NCI-H226 (cell line): ENCODE measurements around the gene SHISAL1.

Experiments used
- DNase-seq: peaks from one replicate; pipeline ENCODE4 v3.0.0-alpha.2; 2015

Gene SHISAL1

GRCh38 chr22:44276041-44276440 lies 36.7 kb downstream of the SHISAL1 start:
- DNase-seq = no peak

GRCh38 chr22:44275631-44275995 lies 37.1 kb downstream of the SHISAL1 start:
- DNase-seq = no peak

DNA sequence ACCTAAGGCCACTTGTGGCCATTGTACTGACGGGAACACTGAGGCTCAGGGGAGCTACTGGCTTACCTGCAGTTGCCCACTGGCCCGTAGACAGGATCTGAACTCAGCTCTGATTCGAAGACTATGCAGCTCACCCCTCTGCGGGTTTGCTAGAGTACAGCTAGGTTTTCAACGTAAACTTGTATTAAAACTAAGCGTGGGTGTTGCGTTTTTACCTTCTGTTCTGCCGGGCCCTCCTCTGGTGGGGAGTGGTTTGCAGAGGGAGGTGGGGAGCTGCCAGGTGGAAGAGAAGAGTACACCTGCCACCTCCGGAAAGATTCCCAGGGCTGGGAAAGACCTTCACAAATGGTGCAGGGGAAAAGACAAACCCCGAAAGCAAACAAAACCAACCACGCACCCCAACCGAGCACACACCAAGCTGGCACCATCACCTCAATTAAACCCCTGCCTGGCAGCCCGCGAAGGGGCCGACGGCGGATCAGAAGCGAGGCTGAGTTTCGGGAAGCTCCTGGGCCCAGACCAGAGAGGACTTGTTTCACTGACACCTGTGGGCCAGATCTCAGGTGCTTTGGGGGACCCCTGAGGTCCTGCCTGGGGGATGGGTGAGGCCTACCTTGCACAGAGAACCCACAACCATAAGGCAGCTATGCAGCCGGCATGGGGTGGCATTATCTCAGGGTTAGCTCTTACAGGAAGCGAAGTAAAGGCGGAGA lies 37.7 kb downstream of the SHISAL1 start:
- DNase-seq = no peak

- no peak for DNase-seq
Observed at GRCh38 chr22:44273175-44273574, 39.6 kb downstream of the SHISAL1 start.

DNA sequence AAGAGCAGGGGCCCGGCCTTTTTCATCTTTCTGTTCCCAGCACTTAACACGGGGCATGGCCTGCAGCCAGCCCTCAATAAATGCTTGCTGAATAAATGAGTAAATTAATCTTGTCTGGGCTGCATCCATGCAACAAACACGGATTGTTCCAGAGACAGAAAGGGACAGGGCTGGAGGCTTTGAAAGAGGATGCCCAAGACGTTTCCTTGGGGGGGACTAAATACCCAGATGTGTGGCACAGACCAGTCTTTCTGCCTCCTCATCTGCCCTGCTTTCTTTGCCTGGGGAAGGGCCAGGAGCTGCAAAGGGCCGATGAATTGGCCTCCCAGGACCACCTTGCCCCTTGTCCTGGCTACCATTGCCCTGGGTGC lies 40.4 kb downstream of the SHISAL1 start:
- no peak for DNase-seq

DNA sequence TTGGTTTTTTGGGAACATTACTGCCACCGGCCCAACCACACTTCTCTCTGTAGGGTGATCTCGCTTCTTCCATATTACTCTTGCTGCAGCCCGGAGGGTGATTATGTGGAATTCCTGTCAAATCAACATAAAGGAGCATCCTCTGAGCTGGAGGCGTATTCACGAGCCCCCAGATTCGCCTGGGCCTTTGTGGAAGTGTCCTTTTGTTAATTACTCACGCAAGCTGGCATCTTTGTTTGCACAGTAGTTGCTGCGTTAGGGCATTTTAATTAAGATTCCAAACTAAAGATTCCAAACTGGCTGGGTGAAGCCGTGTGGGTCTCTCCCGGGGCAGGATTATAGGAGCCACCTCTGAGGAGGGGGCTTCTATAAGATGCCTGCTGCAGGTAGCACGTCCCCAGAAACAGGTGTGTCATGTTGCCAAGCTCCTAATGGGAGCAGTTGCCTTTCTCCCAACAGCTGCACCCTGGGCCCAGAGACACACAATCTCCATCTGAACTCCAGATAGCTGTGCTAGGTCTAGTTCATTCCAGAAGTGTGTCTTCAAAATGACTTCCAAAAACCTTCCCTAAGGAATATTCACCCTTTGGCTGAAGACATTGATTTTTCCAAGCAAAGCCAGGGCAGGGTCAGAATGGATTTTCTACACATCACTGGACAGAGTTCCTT lies 40.9 kb downstream of the SHISAL1 start:
- no peak for DNase-seq

DNA sequence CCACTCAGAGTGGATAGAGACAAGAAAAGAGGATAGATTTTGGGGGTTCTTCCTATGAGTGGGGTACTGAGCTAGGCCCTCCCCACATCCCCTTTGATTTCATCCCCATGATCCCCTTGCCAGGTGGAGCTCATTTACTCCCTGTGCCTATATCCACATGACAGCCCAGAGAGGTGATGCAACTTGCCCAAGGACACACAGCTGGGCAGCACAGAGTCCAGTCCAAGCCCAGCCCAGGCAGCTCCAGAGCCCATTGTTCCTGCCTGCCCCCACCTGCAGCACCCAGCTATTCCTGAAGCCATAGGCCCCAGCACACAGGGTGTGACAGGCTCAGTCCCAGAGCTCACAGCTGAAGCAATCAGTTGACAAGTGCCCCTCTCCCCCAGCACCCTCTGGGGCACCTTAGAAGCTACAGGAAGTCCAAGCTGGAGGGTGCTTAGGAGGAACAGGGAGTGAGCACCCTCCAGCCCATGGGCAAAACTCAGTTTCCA lies 41.7 kb downstream of the SHISAL1 start:
- no peak for DNase-seq

DNA sequence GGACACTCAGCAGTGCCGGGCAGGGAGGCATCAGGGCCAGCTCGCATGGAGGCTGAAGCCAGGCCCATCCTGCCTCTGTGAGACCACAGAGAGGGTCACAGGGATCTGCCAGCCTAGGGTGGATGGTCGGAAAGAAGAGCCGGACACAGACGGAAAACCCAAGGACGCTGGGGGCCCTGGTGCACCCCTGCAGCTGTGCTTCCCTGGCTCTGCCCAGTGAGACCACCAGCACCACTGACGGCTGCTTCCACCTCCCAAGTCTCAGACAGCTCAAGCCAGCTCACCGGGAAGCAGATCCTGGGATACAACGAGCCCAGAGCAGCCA lies 42.2 kb downstream of the SHISAL1 start:
- DNase-seq = no peak

DNA sequence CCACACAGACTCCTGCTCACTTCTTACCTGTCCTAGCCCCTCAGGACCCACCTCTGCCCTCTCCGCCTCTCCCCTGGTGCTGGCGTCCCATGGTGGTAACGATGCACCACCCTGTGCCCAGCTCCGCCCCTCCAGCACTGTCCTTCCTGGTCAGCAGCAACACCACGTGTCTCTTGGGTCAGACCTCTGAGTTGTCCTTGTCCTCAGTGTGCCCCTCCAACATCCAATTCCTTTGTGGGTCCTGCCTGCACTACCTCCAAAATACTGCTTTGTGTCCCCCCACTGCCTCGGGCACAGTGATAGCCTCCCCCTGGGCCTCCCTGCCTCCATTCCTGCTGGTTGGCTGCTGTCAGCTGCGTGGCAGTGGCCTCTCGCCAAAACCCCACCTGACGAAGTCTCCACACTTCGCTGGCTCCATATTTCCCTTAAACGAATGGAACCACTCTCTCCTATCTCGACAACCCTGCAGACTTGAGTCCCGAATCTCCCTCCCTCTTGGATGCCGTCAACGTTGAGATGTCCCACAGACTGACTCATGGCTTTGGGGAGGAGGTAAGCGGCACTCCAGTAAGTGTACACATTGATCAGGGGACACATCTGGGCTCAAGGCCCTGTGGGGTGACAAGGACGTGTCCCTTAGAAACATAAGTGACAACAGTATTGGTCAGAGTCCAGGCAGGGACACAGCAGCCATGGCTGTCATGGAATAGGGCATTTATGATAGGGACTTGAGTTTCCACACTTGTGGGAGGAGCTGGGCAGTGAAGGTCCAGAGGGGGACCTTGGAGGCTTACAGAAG lies 42.8 kb downstream of the SHISAL1 start:
- no peak for DNase-seq

DNA sequence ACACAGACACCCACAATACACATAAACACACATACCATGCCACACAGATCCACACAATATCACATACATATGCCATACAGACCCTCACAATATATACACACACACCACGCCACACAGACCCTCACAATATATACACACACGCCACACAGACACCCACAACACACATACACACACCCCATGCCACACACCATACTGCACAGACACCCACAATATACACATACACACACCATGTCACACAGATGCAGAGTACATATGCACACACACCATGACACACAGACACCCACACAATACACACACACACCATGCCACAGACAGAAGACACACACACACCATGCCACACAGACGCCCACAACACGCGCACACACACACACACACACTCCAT lies 43.6 kb downstream of the SHISAL1 start:
- DNase-seq = no peak

DNA sequence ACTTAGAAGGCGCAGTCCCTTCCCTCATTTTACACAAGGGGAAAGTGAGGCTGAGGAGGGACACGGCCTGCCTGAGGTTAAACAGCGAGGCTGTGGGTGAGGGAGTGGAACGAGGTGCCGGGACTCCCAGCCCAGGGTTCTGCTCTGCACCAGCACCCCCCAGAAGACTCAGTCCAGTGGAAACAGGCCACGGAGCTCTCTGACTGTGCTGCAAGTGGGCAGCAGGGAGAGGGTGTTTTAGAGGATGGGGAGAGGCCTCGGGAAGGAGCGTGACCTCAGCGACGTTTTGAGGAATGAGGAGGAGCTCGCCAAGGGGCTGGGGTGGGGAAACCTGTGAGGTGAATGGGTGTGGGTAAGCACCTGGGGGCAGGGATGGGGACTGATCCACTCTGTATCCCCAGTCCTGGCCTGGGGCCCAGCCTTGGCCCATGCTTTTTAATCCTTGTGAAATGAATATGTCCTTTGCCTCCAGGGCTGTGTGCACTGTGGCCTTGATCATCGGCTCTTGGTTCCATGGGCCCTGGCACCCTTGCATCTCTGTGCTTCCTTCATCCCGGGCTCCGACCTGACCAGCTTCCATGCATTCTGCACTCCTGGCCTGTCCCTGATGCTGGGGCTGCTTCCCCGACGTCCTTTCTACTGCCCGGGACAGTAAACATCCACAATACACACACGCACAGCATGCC lies 44.2 kb downstream of the SHISAL1 start:
- DNase-seq = no peak

DNA sequence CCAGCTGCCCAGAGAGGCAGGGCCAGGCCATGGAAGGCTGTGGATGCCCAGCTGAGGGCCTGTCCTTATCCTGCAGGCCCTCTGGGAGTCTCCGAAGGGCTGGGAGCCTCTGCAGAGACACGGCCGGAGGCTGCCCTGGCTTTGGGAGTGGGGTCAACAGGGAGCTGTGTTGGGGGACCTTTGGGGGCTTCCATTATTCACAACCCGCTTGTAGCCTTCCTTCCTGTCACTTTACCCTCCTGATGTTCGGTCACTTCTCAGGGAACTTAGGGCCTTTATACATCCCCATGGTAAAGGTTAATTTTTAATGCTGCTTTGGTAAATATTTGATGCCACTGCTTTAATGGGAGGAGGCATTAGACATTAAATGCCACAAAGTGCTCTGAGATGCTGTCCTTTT lies 44.9 kb downstream of the SHISAL1 start:
- DNase-seq = no peak

DNA sequence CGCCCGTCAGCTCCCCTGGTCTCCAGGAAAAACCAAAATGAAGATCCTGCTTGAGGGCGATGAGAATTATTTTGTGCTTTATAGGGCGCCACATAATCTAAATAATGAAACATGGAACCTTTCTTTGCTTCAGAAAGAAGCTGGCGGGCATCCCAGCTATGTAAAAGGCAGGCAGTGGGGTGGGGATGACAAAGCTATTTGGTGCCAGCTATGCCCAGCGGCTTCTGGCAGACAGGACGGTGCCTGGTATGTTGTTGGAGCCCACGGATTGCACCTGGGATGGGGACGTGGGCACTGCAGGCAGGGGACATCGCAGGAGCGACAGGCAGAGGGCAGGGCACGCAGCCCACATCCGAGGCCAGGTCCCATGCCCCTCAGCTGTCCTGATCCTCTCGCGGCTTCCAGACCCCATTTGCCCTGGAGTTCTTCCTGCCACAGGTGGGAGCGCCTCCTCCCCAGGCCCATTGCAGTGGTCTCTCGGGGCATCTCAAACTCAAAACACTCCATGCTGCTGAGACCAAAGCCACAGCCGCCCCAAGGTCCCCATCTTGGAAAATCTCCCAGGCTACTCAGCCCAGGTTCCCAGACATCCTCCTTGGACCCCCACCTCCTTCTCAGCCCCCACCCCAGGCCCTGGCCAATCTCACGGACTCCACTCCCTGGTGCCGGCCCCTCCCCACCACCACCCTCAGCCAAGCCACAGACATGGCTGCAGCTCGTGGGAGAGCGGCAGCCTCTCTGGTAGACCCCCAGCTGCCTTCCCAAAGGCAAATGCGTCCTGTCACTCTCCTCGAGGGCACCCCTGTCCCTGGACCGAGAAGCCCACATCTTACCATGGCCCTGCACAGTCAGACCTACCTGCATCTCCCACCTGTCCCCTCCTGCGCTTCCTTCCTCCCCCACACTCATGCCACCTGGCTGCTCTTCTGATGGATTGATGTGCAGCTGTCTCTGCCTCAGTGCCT lies 45.7 kb downstream of the SHISAL1 start:
- no peak for DNase-seq

- no peak for DNase-seq
Observed at GRCh38 chr22:44263547-44263946, 49.2 kb downstream of the SHISAL1 start.

- no peak for DNase-seq
Observed at GRCh38 chr22:44261861-44262595, 50.7 kb downstream of the SHISAL1 start.

- DNase-seq = no peak
Observed at GRCh38 chr22:44261164-44261860, 51.4 kb downstream of the SHISAL1 start.

- no peak for DNase-seq
Observed at GRCh38 chr22:44260216-44261035, 52.3 kb downstream of the SHISAL1 start.

- no peak for DNase-seq
Observed at GRCh38 chr22:44259366-44260215, 53.2 kb downstream of the SHISAL1 start.
